ENCODE data around the gene G3BP2.

Gene G3BP2

GRCh38 chr4:75630174-75630936 lies 42.9 kb downstream of the G3BP2 start, which contains the start of gene CDKL2:
TSS of gene CDKL2 (minus strand) at chr4:75630528. CDS start at chr4:75625988, 4,540 bp downstream.
- no peaks in the 10 kb centered on the region for H3K9me3 ChIP-seq (ENCODE audit: low read depth, low read length)
- no peak for TF ChIP-seq FOXP2 (optimal IDR thresholded peaks at IDR 0.05; ENCODE audit: control extremely low read depth, extremely low read length, insufficient read depth)
- no peak for TF ChIP-seq POLR2AphosphoS5 (IDR thresholded peaks at IDR 0.05; ENCODE audit: borderline replicate concordance, low read depth, low read length)
- no peak for TF ChIP-seq EZH2 (IDR thresholded peaks at IDR 0.05)
- H3K4me3 ChIP-seq, result peak within 1 kb of the TSS; percentile 74
- no peak within 1 kb of the TSS for H3K27ac ChIP-seq
- no peaks in the 10 kb centered on the region for H3K36me3 ChIP-seq (ENCODE audit: insufficient read depth, low read length)
- DNase-seq (ENCODE audit: low read depth, low spot score), result no peak
- no peak within 1 kb of the TSS for H3K9ac ChIP-seq (ENCODE audit: insufficient read length)

GRCh38 chr4:75629239-75629638 lies 44.0 kb downstream of the G3BP2 start:
- H3K4me3 ChIP-seq, result 0 out of 2 replicates have a peak overlapping the region, but pooled peaks have one; percentile 11
- H3K27ac ChIP-seq, result no peak overlapping the region

GRCh38 chr4:75623026-75623425 lies 50.2 kb downstream of the G3BP2 start:
- Histone ChIP-seq H3K4me3 (no peak overlapping the region), H3K9ac (ENCODE audit: insufficient read length) (no peak overlapping the region), H3K27ac (no peak overlapping the region), H3K36me3 (ENCODE audit: insufficient read depth, low read length) (no peaks in the 10 kb centered on the region), H3K9me3 (ENCODE audit: low read depth, low read length) (no peaks in the 10 kb centered on the region)
- TF ChIP-seq POLR2AphosphoS5 (IDR thresholded peaks at IDR 0.05; ENCODE audit: borderline replicate concordance, low read depth, low read length) (no peak), FOXP2 (optimal IDR thresholded peaks at IDR 0.05; ENCODE audit: control extremely low read depth, extremely low read length, insufficient read depth) (no peak), EZH2 (IDR thresholded peaks at IDR 0.05) (no peak)
- no peak for DNase-seq (ENCODE audit: low read depth, low spot score)

More at GRCh38 chr4:75629239-75629638, 44.0 kb downstream of the G3BP2 start:
- no peaks in the 10 kb centered on the region for H3K36me3 ChIP-seq (ENCODE audit: insufficient read depth, low read length)
- TF ChIP-seq EZH2 (IDR thresholded peaks at IDR 0.05) (no peak), POLR2AphosphoS5 (IDR thresholded peaks at IDR 0.05; ENCODE audit: borderline replicate concordance, low read depth, low read length) (no peak)
- no peak for DNase-seq (ENCODE audit: low read depth, low spot score)
- no peaks in the 10 kb centered on the region for H3K9me3 ChIP-seq (ENCODE audit: low read depth, low read length)
- no peak overlapping the region for H3K9ac ChIP-seq (ENCODE audit: insufficient read length)

- TF ChIP-seq POLR2AphosphoS5 (IDR thresholded peaks at IDR 0.05; ENCODE audit: borderline replicate concordance, low read depth, low read length) (no peak), EZH2 (IDR thresholded peaks at IDR 0.05) (no peak), FOXP2 (optimal IDR thresholded peaks at IDR 0.05; ENCODE audit: control extremely low read depth, extremely low read length, insufficient read depth) (no peak)
- H3K4me3 ChIP-seq, result no peak overlapping the region
- peak overlapping the region; percentile 82 for H3K27ac ChIP-seq
- DNase-seq (ENCODE audit: low read depth, low spot score), result no peak
- H3K9me3 ChIP-seq (ENCODE audit: low read depth, low read length), result no peaks in the 10 kb centered on the region
- H3K36me3 ChIP-seq (ENCODE audit: insufficient read depth, low read length), result no peaks in the 10 kb centered on the region
- no peak overlapping the region for H3K9ac ChIP-seq (ENCODE audit: insufficient read length)
Observed at GRCh38 chr4:75621715-75622114, 51.5 kb downstream of the G3BP2 start.

- Histone ChIP-seq H3K27ac (no peak overlapping the region), H3K9me3 (ENCODE audit: low read depth, low read length) (no peaks in the 10 kb centered on the region), H3K9ac (ENCODE audit: insufficient read length) (no peak overlapping the region), H3K4me3 (no peak overlapping the region), H3K36me3 (ENCODE audit: insufficient read depth, low read length) (no peaks in the 10 kb centered on the region)
- TF ChIP-seq POLR2AphosphoS5 (IDR thresholded peaks at IDR 0.05; ENCODE audit: borderline replicate concordance, low read depth, low read length) (no peak), EZH2 (IDR thresholded peaks at IDR 0.05) (no peak), FOXP2 (optimal IDR thresholded peaks at IDR 0.05; ENCODE audit: control extremely low read depth, extremely low read length, insufficient read depth) (no peak)
- no peak for DNase-seq (ENCODE audit: low read depth, low spot score)
Observed at GRCh38 chr4:75612306-75612705, 60.9 kb downstream of the G3BP2 start.

GRCh38 chr4:75605928-75606327 lies 67.3 kb downstream of the G3BP2 start:
- no peaks in the 10 kb centered on the region for H3K36me3 ChIP-seq (ENCODE audit: insufficient read depth, low read length)
- H3K9ac ChIP-seq (ENCODE audit: insufficient read length), result no peak overlapping the region
- no peak overlapping the region for H3K27ac ChIP-seq
- DNase-seq (ENCODE audit: low read depth, low spot score), result no peak
- TF ChIP-seq EZH2 (IDR thresholded peaks at IDR 0.05) (no peak), FOXP2 (optimal IDR thresholded peaks at IDR 0.05; ENCODE audit: control extremely low read depth, extremely low read length, insufficient read depth) (no peak), POLR2AphosphoS5 (IDR thresholded peaks at IDR 0.05; ENCODE audit: borderline replicate concordance, low read depth, low read length) (no peak)
- H3K9me3 ChIP-seq (ENCODE audit: low read depth, low read length), result no peaks in the 10 kb centered on the region
- no peak overlapping the region for H3K4me3 ChIP-seq

GRCh38 chr4:75599647-75600046 lies 73.6 kb downstream of the G3BP2 start:
- Histone ChIP-seq H3K4me3 (no peak overlapping the region), H3K9me3 (ENCODE audit: low read depth, low read length) (no peaks in the 10 kb centered on the region), H3K36me3 (ENCODE audit: insufficient read depth, low read length) (no peaks in the 10 kb centered on the region), H3K27ac (peak overlapping the region; percentile 38; the same call in 1 of the 2 replicates), H3K9ac (ENCODE audit: insufficient read length) (no peak overlapping the region)
- DNase-seq (ENCODE audit: low read depth, low spot score), result no peak
- TF ChIP-seq EZH2 (IDR thresholded peaks at IDR 0.05) (no peak), POLR2AphosphoS5 (IDR thresholded peaks at IDR 0.05; ENCODE audit: borderline replicate concordance, low read depth, low read length) (no peak), FOXP2 (optimal IDR thresholded peaks at IDR 0.05; ENCODE audit: control extremely low read depth, extremely low read length, insufficient read depth) (no peak)

GRCh38 chr4:75598390-75598789 lies 74.8 kb downstream of the G3BP2 start:
- H3K36me3 ChIP-seq (ENCODE audit: insufficient read depth, low read length), result no peaks in the 10 kb centered on the region
- peak overlapping the region; percentile 55 for H3K4me3 ChIP-seq
- peak overlapping the region; percentile 80 for H3K9ac ChIP-seq (ENCODE audit: insufficient read length)
- H3K9me3 ChIP-seq (ENCODE audit: low read depth, low read length), result no peaks in the 10 kb centered on the region
- DNase-seq (ENCODE audit: low read depth, low spot score), result peak; percentile 76
- H3K27ac ChIP-seq, result peak overlapping the region; percentile 100
- TF ChIP-seq POLR2AphosphoS5 (IDR thresholded peaks at IDR 0.05; ENCODE audit: borderline replicate concordance, low read depth, low read length), result peak; percentile 34; the same call in 1 of the 2 replicates
- no peak for TF ChIP-seq FOXP2 (optimal IDR thresholded peaks at IDR 0.05; ENCODE audit: control extremely low read depth, extremely low read length, insufficient read depth)
- TF ChIP-seq EZH2 (IDR thresholded peaks at IDR 0.05), result no peak

Data from SK-N-MC (cell line).